T47D (cell line): ENCODE data around the gene ADAMTSL1.

Experiments used
- DNase-seq, 2 experiments: peaks; one replicate each; pipeline versions ENCODE4 v3.0.0 to v3.0.0-alpha.2; 2011 to 2012; ENCODE audit warnings: low read depth in 1 of 2, low spot score in 1 of 2
- JUND ChIP-seq: IDR thresholded peaks from 2 replicates; pipeline ENCODE4 v1.6.1; 2012; ENCODE audit warnings: low read depth
- in situ Hi-C: cut with HindIII; loops from 2 replicates; pipeline ENCODE4 v1.10.0; 2016; ENCODE audit warnings: low sequenced_read_pairs, low pct_unique_long_range_greater_than_20kb

The ADAMTSL1 gene

GRCh38 chr9:18614116-18614515 lies 140.2 kb downstream of the ADAMTSL1 start:
- in situ Hi-C loops: no loop called here
- no peak for TF ChIP-seq JUND
- no peak for DNase-seq

- no peak for DNase-seq
- in situ Hi-C loops: no loop called here
- no peak for TF ChIP-seq JUND
These were observed 140.7 kb downstream of the ADAMTSL1 start for GRCh38 chr9:18614651-18615050.

- no peak for DNase-seq
- TF ChIP-seq JUND: no peak
- in situ Hi-C loops: no loop called here
These were observed 143.0 kb downstream of the ADAMTSL1 start for GRCh38 chr9:18616976-18617375.

- DNase-seq: no peak
- no peak for TF ChIP-seq JUND
- in situ Hi-C loops: no loop called here
These were observed 143.8 kb downstream of the ADAMTSL1 start for GRCh38 chr9:18617759-18618158.

GRCh38 chr9:18618862-18619261 lies 144.9 kb downstream of the ADAMTSL1 start:
- no peak for DNase-seq
- in situ Hi-C loops: no loop called here
- TF ChIP-seq JUND: no peak

GRCh38 chr9:18622186-18622836 lies 148.4 kb downstream of the ADAMTSL1 start:
- in situ Hi-C loops: no loop called here
- no peak for DNase-seq
- TF ChIP-seq JUND: no peak

- in situ Hi-C loops: no loop called here
- TF ChIP-seq JUND: no peak
- no peak for DNase-seq
These were observed 149.5 kb downstream of the ADAMTSL1 start for GRCh38 chr9:18623221-18624079.

- no peak for DNase-seq
- in situ Hi-C loops: no loop called here
- TF ChIP-seq JUND: no peak
These were observed 152.2 kb downstream of the ADAMTSL1 start for GRCh38 chr9:18626046-18626698.

GRCh38 chr9:18629136-18629535 lies 155.2 kb downstream of the ADAMTSL1 start:
- in situ Hi-C loops: no loop called here
- DNase-seq: no peak
- no peak for TF ChIP-seq JUND

- no peak for TF ChIP-seq JUND
- no peak for DNase-seq
- in situ Hi-C loops: no loop called here
These were observed 158.9 kb downstream of the ADAMTSL1 start for GRCh38 chr9:18632632-18633403.

GRCh38 chr9:18636781-18637180 lies 162.8 kb downstream of the ADAMTSL1 start:
- in situ Hi-C loops: no loop called here
- TF ChIP-seq JUND: no peak
- no peak for DNase-seq
